ENCODE results near the gene RPS27L. TPM values are rescaled to one million over a fixed set of nuclear protein-coding genes. Genes with fewer than 3 reads are reported as not detected.

Gene RPS27L
- total RNA-seq, 4 donors from 2014 or later = 33.5 to 207 (median 54.5) TPM

DNA sequence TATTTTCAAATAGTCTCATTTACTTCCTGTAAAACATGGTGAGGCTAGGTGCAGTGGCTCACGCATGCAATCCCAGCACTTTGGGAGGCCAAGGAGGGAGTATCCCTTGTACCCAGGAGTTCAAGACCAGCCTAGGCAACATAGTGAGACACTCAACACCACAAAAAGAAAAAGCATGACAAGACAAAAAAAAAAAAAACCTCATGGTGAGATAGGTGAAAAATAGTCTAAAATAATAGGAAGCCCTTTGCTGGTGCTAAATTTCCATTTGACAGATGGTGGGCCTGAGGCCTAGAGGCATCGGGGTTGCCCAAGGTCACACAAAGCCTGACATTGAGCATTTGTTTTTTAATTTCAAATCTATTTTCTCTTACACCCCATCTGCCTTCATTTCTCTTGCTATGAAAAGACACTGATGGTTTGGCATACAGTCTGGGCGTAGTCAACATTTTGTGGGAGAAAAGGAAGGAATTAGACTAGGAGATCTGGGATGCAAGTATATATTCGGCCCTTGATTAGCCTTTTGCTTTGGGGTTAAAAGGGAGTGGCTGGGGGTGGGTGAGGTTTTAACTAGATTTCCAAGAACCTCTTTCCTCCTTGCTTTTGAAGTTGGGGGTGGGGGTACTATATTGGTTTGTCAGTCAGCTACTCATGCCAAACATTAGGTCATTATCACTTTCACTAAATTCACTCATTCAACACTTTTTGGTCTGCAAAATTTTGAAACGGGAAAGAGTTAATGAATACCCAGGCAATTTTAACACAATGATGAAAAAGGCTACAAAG, 43.4 kb upstream of the RPS27L start:
- TF ChIP-seq, protein P1, sequence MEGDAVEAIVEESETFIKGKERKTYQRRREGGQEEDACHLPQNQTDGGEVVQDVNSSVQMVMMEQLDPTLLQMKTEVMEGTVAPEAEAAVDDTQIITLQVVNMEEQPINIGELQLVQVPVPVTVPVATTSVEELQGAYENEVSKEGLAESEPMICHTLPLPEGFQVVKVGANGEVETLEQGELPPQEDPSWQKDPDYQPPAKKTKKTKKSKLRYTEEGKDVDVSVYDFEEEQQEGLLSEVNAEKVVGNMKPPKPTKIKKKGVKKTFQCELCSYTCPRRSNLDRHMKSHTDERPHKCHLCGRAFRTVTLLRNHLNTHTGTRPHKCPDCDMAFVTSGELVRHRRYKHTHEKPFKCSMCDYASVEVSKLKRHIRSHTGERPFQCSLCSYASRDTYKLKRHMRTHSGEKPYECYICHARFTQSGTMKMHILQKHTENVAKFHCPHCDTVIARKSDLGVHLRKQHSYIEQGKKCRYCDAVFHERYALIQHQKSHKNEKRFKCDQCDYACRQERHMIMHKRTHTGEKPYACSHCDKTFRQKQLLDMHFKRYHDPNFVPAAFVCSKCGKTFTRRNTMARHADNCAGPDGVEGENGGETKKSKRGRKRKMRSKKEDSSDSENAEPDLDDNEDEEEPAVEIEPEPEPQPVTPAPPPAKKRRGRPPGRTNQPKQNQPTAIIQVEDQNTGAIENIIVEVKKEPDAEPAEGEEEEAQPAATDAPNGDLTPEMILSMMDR (IDR thresholded peaks at IDR 0.05) = no peak
- TF ChIP-seq POLR2A (IDR thresholded peaks at IDR 0.05) = no peak
- Histone ChIP-seq H3K4me1 (no peaks in the 10 kb centered on the region), H3K9me3 (no peaks in the 10 kb centered on the region), H3K4me3 (no peak overlapping the region), H3K36me3 (no peaks in the 10 kb centered on the region), H3K27me3 (no peaks in the 10 kb centered on the region), H3K27ac (no peak overlapping the region)
- intact Hi-C loops (cut with DNase I; ENCODE audit: low total_unique reads) = no loop called here
- no peak for DNase-seq

DNA sequence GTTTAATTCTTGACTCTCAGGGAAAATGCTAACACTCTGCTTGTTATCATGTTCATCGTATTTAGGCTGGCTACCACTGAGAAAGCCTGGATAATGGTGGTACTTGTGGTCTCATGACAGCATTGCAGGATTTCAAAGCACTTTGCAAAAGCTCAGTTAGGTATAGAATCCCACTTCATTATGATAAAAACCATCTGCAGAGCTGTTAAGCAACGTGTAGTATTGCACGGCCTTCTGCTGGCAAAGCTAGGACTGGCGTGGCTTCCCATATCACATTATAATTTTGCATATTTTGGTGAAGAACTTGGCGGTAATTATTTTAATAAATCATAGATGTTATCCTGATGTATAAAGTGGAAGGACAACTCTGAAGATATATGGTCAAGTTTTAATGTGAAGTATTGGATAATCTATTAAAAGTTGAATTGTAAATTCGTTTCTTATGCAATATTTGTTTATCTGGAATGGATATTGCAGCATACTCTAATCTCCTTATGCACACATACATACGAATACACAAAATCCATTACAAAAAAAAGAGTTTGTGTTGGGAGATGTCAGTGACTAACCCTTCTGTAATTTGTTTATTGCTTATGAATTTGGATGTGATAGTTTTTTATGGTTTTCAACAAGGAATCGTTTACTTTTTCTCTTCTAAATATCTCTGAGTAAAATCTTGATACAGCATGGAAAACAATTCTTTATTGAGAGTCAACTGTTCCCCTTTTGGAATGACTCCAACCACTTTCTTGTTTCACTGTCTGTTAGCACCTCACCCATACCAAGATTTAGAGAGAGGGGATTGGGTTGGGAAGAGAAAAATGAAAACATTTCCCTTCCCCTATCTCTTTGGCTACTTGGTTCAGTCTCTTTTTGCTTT, 41.3 kb upstream of the RPS27L start:
- Histone ChIP-seq H3K4me1 (no peaks in the 10 kb centered on the region), H3K4me3 (no peak overlapping the region), H3K27ac (peak overlapping the region in 1 of 2 donors; percentile 35), H3K9me3 (no peaks in the 10 kb centered on the region), H3K36me3 (no peaks in the 10 kb centered on the region), H3K27me3 (no peaks in the 10 kb centered on the region)
- no peak for TF ChIP-seq POLR2A (IDR thresholded peaks at IDR 0.05)
- TF ChIP-seq, protein P1 (IDR thresholded peaks at IDR 0.05) = no peak
- intact Hi-C loops (cut with DNase I; ENCODE audit: low total_unique reads) = no loop called here
- no peak for DNase-seq

DNA sequence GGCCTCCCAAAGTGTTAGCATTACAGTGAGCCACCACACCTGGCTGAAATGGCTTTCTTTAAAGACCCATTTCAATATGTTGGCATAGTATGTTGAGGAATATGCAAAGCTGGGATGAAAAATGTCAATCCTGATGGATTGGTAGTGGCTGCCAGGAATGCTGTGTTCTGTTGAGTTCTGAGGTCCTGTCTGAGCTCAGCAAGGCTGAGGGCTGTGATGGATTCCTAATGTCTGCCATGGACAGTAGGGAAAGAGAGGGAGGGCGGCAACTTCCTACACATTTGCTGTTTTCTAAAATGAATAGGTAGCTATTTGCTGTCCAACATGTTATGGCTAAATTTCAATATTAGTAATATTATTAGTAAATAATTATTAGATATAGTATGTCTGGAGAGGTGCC, 40.3 kb upstream of the RPS27L start:
- intact Hi-C loops (cut with DNase I; ENCODE audit: low total_unique reads) = no loop called here
- Histone ChIP-seq H3K27me3 (no peaks in the 10 kb centered on the region), H3K4me1 (no peaks in the 10 kb centered on the region), H3K9me3 (no peaks in the 10 kb centered on the region), H3K4me3 (no peak overlapping the region), H3K36me3 (no peaks in the 10 kb centered on the region), H3K27ac (peak overlapping the region in 1 of 2 donors; percentile 35)
- no peak for DNase-seq
- TF ChIP-seq, protein P1 (IDR thresholded peaks at IDR 0.05) = no peak
- no peak for TF ChIP-seq POLR2A (IDR thresholded peaks at IDR 0.05)

DNA sequence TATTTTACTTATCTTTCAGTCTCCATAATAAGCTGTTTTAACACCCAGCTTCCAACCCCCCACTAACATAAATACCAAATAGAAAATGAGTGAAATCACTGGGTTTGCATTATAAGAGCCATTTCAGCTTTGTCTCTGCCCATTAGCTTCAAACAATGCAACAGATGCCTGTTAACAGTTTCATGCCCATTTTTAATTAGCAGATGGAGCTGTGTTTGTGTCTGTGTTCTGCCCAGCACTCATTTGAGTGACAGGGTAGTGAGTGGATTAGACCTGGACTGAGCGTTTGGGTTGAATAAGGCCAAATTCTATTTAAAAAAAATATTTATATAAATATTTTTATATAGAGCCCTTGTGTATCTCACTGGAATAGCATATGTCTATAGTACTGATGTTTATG, 39.6 kb upstream of the RPS27L start:
- Histone ChIP-seq H3K9me3 (no peaks in the 10 kb centered on the region), H3K27ac (no peak overlapping the region), H3K27me3 (no peaks in the 10 kb centered on the region), H3K4me1 (no peaks in the 10 kb centered on the region), H3K36me3 (no peaks in the 10 kb centered on the region), H3K4me3 (no peak overlapping the region)
- intact Hi-C loops (cut with DNase I; ENCODE audit: low total_unique reads) = no loop called here
- TF ChIP-seq, protein P1 (IDR thresholded peaks at IDR 0.05) = no peak
- TF ChIP-seq POLR2A (IDR thresholded peaks at IDR 0.05) = no peak
- DNase-seq = no peak

DNA sequence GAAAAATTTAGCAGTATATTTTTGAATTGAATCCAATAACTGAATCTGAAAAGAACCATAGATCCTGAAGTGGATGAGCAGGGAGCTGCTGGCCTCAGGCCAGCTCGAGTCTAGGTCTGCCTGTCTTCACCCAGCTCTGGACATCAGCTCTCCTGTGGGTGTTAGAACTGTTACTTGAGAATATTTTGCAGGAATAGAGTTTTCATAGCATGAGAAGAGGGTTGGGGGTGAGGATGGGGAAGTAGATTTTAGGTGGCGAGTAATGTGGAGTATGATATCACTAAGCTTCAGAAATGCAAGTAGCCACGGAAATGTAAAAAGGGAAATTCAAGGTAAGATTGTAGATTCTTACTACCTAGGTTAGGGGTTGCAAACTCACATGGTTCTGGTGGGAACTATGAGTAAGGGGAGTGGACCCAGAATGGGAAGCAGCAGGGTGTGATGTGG, 38.3 kb upstream of the RPS27L start:
- TF ChIP-seq POLR2A (IDR thresholded peaks at IDR 0.05) = no peak
- TF ChIP-seq, protein P1 (IDR thresholded peaks at IDR 0.05) = no peak
- Histone ChIP-seq H3K4me3 (no peak overlapping the region), H3K27me3 (no peaks in the 10 kb centered on the region), H3K36me3 (no peaks in the 10 kb centered on the region), H3K27ac (peak overlapping the region; percentile 26 to 61), H3K9me3 (no peaks in the 10 kb centered on the region), H3K4me1 (peaks cover 0 to 5% of the 10 kb centered on the region in 2 donors)
- intact Hi-C loops (cut with DNase I; ENCODE audit: low total_unique reads) = no loop called here
- DNase-seq = no peak

Measured in uterus (tissue), 4 donors.